Mononuclear cell (primary cell): Measurements from ENCODE around the gene PCNT. TPM values are rescaled to one million over a fixed set of nuclear protein-coding genes. Genes with fewer than 3 reads are reported as not detected.

Experiments
- total RNA-seq: library from RNA; depleted of rRNA; stranded (reverse); fragments of >200 nt; gene quantifications from one replicate; pipeline ENCODE4 v1.2.3, GENCODE V29; 2012

Gene PCNT
- total RNA-seq, 1 donor: 27.9 TPM

Other genes with a start within 250 kb of the PCNT start
- gene COL6A2, start 226.0 kb upstream of the PCNT start, total RNA-seq: 12.6 TPM
- gene FTCD, start 168.6 kb upstream of the PCNT start, total RNA-seq: 0.10 TPM
- 1.7 TPM for gene SPATC1L, start 139.7 kb upstream of the PCNT start, total RNA-seq
- gene LSS, start 95.4 kb upstream of the PCNT start, total RNA-seq: 9.6 TPM
- 38.8 TPM for gene MCM3AP, start 38.5 kb upstream of the PCNT start, total RNA-seq
- 19.7 TPM for gene YBEY, start 37.8 kb upstream of the PCNT start, total RNA-seq
- gene C21orf58, start 286 bp upstream of the PCNT start, total RNA-seq: 1.0 TPM
- gene DIP2A, start 134.7 kb downstream of the PCNT start, total RNA-seq: 43.9 TPM